DOHH2 (cell line): ENCODE data around the gene ELOVL6.

Experiments used
- CTCF ChIP-seq: fragments of 200-600 bp; sonication (generic); IDR thresholded peaks from one replicate; pipeline ENCODE4 v1.5.1; 2014; ENCODE audit warnings: antibody characterized with exemption, mild to moderate bottlenecking, low read depth, low read length; ENCODE audit not compliant: poor library complexity, severe bottlenecking
- EZH2phosphoT487 ChIP-seq: fragments of 200-600 bp; sonication (generic); IDR thresholded peaks from 2 replicates; pipeline ENCODE4 v1.6.1; 2017; ENCODE audit warnings: borderline replicate concordance, mild to moderate bottlenecking, antibody characterized with exemption, low read length, moderate library complexity, mixed read lengths

GRCh38 chr4:109999585-109999912 is 198.9 kb downstream of the ELOVL6 start:
- TF ChIP-seq CTCF, result no peak
- TF ChIP-seq EZH2phosphoT487, result no peak
